ENCODE data around the gene TNS1. TPM values are rescaled to one million over a fixed set of nuclear protein-coding genes. Genes with fewer than 3 reads are reported as not detected.

Gene TNS1
- total RNA-seq, 3 donors from 2014 or later (not counting 1 experiment from before 2014, with no cell fraction given), result 1.1 to 3.0 (median 2.1) TPM

- ATAC-seq (no peak), DNase-seq (no peak)
- intact Hi-C loops (cut with micrococcal nuclease), result no loop called here
- no peak overlapping the region for H3K27ac Mint-ChIP-seq
- Histone ChIP-seq H3K9me3 (ENCODE audit: control insufficient read depth, insufficient read depth, low read length) (no peaks in the 10 kb centered on the region), H3K36me3 (ENCODE audit: control insufficient read depth, insufficient read depth, low read length) (no peaks in the 10 kb centered on the region), H3K27ac (ENCODE audit: low read length) (no peak overlapping the region), H3K4me3 (ENCODE audit: low read length) (no peak overlapping the region), H3K4me1 (ENCODE audit: control insufficient read depth, insufficient read depth, low read length) (no peaks in the 10 kb centered on the region), H3K27me3 (ENCODE audit: control insufficient read depth, insufficient read depth, low read length) (no peaks in the 10 kb centered on the region)
- no peaks in the 10 kb centered on the region for H3K4me1 Mint-ChIP-seq
- WGBS (ENCODE audit: insufficient coverage), result 92% methylated on average over 4 of the region's 4 CpGs
- TF ChIP-seq, protein P1, sequence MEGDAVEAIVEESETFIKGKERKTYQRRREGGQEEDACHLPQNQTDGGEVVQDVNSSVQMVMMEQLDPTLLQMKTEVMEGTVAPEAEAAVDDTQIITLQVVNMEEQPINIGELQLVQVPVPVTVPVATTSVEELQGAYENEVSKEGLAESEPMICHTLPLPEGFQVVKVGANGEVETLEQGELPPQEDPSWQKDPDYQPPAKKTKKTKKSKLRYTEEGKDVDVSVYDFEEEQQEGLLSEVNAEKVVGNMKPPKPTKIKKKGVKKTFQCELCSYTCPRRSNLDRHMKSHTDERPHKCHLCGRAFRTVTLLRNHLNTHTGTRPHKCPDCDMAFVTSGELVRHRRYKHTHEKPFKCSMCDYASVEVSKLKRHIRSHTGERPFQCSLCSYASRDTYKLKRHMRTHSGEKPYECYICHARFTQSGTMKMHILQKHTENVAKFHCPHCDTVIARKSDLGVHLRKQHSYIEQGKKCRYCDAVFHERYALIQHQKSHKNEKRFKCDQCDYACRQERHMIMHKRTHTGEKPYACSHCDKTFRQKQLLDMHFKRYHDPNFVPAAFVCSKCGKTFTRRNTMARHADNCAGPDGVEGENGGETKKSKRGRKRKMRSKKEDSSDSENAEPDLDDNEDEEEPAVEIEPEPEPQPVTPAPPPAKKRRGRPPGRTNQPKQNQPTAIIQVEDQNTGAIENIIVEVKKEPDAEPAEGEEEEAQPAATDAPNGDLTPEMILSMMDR (IDR thresholded peaks at IDR 0.05), result no peak
- no peaks in the 10 kb centered on the region for H3K36me3 Mint-ChIP-seq
- H3K9me3 Mint-ChIP-seq, result no peaks in the 10 kb centered on the region
- peaks cover 3 to 26% of the 10 kb centered on the region in 2 donors for H3K27me3 Mint-ChIP-seq (ENCODE audit: low read depth in 2 of 2)
- no peak overlapping the region for H3K4me3 Mint-ChIP-seq
Observed at GRCh38 chr2:217994776-217995274, 8.0 kb downstream of the TNS1 start.

DNA sequence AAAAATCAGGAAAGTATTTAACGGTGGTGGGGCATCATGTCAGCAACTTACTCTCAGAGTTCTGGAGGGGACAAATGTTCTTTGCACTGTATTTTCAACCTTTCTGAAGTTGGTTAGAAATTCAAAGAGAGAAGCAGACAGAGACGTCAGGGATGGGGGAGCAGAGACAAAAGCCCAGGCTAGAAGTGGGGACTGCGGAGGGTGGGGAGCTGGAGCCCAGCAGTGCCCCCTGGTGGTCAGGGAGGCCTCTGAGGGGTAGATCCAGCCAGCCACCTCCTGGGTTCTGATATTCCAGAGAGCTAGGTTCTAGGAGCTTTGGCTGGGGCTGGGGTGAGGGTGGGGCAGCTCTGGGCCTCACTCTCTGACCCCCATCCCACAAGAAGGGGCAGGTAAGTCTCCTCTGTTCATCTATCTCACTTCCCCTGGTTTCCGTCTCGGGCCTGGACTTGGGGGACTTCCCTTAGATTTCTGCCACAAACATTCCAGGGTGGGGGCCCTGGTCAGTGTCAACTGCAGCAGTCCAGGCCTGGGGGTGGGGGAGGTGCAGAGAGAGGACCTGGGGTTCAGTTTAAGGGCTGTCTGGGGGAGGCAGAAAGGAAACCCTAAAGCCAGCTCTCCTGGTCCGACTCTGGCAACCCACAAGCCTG is 8.9 kb downstream of the TNS1 start:
- Mint-ChIP-seq H3K36me3 (no peaks in the 10 kb centered on the region), H3K27ac (no peak overlapping the region), H3K4me3 (no peak overlapping the region), H3K4me1 (no peaks in the 10 kb centered on the region), H3K9me3 (no peaks in the 10 kb centered on the region), H3K27me3 (ENCODE audit: low read depth in 2 of 2) (peaks cover 3 to 26% of the 10 kb centered on the region in 2 donors)
- Histone ChIP-seq H3K36me3 (ENCODE audit: control insufficient read depth, insufficient read depth, low read length) (no peaks in the 10 kb centered on the region), H3K27ac (ENCODE audit: low read length) (no peak overlapping the region), H3K9me3 (ENCODE audit: control insufficient read depth, insufficient read depth, low read length) (no peaks in the 10 kb centered on the region), H3K27me3 (ENCODE audit: control insufficient read depth, insufficient read depth, low read length) (no peaks in the 10 kb centered on the region), H3K4me3 (ENCODE audit: low read length) (no peak overlapping the region), H3K4me1 (ENCODE audit: control insufficient read depth, insufficient read depth, low read length) (no peaks in the 10 kb centered on the region)
- intact Hi-C loops (cut with micrococcal nuclease), result no loop called here
- DNase-seq (peak; percentile 50 to 65), ATAC-seq (peak; percentile 60 to 86 (median 64))
- 59% methylated on average over 4 of the region's 6 CpGs for WGBS (ENCODE audit: insufficient coverage)
- TF ChIP-seq, protein P1 (IDR thresholded peaks at IDR 0.05), result peak; percentile 68

DNA sequence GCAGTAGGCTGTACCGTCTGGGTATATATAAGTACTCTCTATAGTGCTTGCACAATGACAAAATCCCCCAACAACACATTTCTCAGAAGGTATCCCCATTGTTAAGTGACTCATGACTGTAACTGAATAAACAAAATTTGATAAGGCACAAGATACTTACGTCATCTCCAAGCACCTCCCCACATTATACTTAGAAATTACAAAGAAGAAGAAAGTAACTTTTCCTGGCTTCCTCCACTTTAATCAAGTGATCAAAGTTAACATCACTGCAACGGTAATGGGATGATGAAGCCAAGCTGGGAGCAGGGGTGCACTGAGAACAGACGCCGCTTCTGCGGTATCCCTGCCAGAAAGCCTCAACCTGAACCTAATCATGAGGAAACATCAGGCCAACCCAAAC is 9.7 kb downstream of the TNS1 start:
- Mint-ChIP-seq H3K9me3 (no peaks in the 10 kb centered on the region), H3K4me3 (no peak overlapping the region), H3K36me3 (no peaks in the 10 kb centered on the region), H3K4me1 (peaks cover 0 to 4% of the 10 kb centered on the region in 2 donors), H3K27me3 (ENCODE audit: low read depth in 2 of 2) (peaks cover 3 to 26% of the 10 kb centered on the region in 2 donors), H3K27ac (no peak overlapping the region)
- H3K4me3 ChIP-seq (ENCODE audit: low read length), result no peak overlapping the region
- no peaks in the 10 kb centered on the region for H3K27me3 ChIP-seq (ENCODE audit: control insufficient read depth, insufficient read depth, low read length)
- DNase-seq (no peak), ATAC-seq (peak in 1 of 3 donors; percentile 5)
- H3K4me1 ChIP-seq (ENCODE audit: control insufficient read depth, insufficient read depth, low read length), result no peaks in the 10 kb centered on the region
- intact Hi-C loops (cut with micrococcal nuclease), result no loop called here
- H3K9me3 ChIP-seq (ENCODE audit: control insufficient read depth, insufficient read depth, low read length), result no peaks in the 10 kb centered on the region
- no peaks in the 10 kb centered on the region for H3K36me3 ChIP-seq (ENCODE audit: control insufficient read depth, insufficient read depth, low read length)
- H3K27ac ChIP-seq (ENCODE audit: low read length), result no peak overlapping the region
- TF ChIP-seq, protein P1 (IDR thresholded peaks at IDR 0.05), result no peak
- WGBS (ENCODE audit: insufficient coverage), result 81% methylated on average over 5 of the region's 6 CpGs

DNA sequence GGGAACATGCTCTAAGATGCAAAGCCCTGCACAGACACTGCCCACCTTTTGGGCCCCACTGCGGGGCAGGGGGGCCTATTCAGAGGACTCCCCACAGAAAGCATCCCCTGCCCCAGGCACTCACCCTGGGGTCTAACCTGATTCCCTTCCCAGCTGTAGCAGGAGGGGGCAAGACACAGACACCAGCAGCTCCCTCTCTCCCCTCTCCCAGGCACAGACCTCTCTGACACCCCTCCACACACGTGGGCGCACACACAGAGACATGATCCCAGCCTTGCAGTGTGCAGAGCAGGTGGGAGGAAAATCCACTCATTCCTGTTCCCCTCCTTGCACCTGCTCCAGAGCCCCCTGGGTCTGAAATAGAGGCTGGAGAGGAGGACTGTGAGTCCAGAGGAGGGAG is 10.7 kb downstream of the TNS1 start:
- H3K36me3 ChIP-seq (ENCODE audit: control insufficient read depth, insufficient read depth, low read length), result no peaks in the 10 kb centered on the region
- H3K4me1 Mint-ChIP-seq, result peaks cover 0 to 4% of the 10 kb centered on the region in 2 donors
- WGBS (ENCODE audit: insufficient coverage), result 94% methylated on average over 1 of the region's 3 CpGs
- no peak overlapping the region for H3K27ac ChIP-seq (ENCODE audit: low read length)
- no peaks in the 10 kb centered on the region for H3K9me3 Mint-ChIP-seq
- no peak for DNase-seq
- peaks cover 2 to 18% of the 10 kb centered on the region in 2 donors for H3K27me3 Mint-ChIP-seq (ENCODE audit: low read depth in 2 of 2)
- no peak for ATAC-seq
- TF ChIP-seq, protein P1 (IDR thresholded peaks at IDR 0.05), result no peak
- H3K27me3 ChIP-seq (ENCODE audit: control insufficient read depth, insufficient read depth, low read length), result no peaks in the 10 kb centered on the region
- intact Hi-C loops (cut with micrococcal nuclease), result no loop called here
- H3K36me3 Mint-ChIP-seq, result no peaks in the 10 kb centered on the region
- H3K4me1 ChIP-seq (ENCODE audit: control insufficient read depth, insufficient read depth, low read length), result no peaks in the 10 kb centered on the region
- no peaks in the 10 kb centered on the region for H3K9me3 ChIP-seq (ENCODE audit: control insufficient read depth, insufficient read depth, low read length)
- no peak overlapping the region for H3K4me3 ChIP-seq (ENCODE audit: low read length)
- H3K27ac Mint-ChIP-seq, result no peak overlapping the region
- no peak overlapping the region for H3K4me3 Mint-ChIP-seq
